Right forelimb (tissue), 1 donor: Measurements from ENCODE around the gene UNC119.

ENCODE experiments used
- DNase-seq: peaks from one replicate; pipeline ENCODE4 v3.0.0-alpha.2; 2018

Gene UNC119

DNA sequence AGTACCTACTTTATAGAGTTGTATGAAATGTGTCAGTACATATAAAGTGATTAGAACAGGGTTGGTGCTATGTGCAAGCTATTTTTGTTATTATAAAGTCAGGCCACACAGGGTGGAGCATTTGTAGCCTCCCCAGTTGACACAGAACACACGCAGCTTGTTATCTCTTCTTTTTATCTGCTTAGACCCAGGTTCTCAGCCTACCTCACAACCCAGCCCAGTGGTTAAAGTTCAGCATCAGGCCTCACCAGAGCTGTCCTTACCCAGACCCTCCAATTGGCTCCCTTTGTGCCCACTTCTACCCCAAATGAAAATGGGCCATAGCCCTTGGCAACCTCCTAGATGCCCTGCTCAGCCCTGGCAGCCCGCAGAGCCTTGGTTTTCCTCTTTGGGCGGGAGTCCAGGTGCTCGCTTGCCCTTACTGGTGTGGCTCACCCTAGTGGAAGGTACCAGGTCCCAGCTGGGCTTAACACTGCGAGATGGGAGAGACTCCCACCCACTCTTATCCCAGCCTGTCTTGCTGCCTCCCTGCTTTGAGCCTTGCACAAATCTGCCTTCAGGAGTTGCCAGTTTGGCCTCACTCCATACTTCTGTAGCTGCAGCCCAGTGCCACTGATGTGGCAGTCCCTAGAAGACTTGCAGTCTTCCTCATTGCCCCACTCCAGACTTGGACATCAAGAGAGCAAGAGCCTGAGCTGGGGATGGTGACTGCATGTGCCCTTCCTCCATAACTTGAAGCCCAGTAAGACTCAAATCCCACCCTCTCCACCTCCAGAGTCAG, 20.0 kb upstream of the UNC119 start:
- DNase-seq: no peak

- DNase-seq: peak; percentile 93
Observed at GRCh38 chr17:28571361-28572122, 19.1 kb upstream of the UNC119 start, which contains the start of gene PIGS. TSS of gene PIGS (minus strand) at chr17:28571524. CDS start at chr17:28571496, 28 bp downstream.

GRCh38 chr17:28570716-28571360, 18.4 kb upstream of the UNC119 start:
- DNase-seq: no peak

- DNase-seq: no peak
Observed at GRCh38 chr17:28569446-28569845, 17.0 kb upstream of the UNC119 start.

GRCh38 chr17:28567604-28568003, 15.2 kb upstream of the UNC119 start:
- no peak for DNase-seq

GRCh38 chr17:28563475-28563874, 11.1 kb upstream of the UNC119 start:
- no peak for DNase-seq

GRCh38 chr17:28555022-28555421, 2.6 kb upstream of the UNC119 start:
- DNase-seq: no peak

GRCh38 chr17:28554565-28554964, 2.1 kb upstream of the UNC119 start:
- no peak for DNase-seq

GRCh38 chr17:28553000-28553505, 629 bp upstream of the UNC119 start:
- no peak for DNase-seq

DNA sequence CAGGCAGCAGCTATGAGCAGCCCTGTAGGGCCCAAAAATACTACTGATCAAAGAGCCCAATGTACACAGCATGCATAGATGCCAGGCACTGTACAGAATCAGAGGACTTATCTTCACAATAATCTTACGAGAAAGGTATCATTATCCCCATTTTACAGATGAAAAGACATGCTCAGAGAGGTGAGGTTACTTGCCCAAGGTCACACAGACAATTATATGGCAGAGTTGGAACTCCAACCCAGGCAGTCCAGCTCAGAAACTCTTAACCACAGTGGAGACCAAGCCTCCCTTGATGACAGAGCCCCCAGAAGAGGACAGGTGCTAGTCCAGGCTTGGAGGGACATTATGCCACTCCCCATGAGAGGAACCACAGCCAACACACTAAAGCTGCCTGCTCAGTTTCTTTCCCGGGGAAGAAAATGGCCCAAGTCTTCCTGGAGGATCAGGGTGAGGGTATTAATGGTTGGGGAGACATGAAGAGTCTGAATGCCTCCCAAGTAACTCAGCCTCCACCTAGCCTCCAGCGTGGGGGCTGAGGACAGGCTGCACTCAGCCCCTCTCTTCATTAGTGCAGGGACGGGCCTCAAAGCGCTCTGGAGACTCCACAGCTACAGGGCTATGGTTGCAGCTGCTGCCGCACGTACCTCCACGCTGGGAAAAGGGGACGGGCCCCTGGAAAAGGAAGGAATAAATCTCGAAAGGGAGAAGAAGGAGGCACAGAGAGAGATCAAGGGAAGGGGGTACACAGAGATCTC, 826 bp downstream of the UNC119 start:
- DNase-seq: no peak

- DNase-seq: no peak
Observed at GRCh38 chr17:28550858-28551257, 1.6 kb downstream of the UNC119 start.

DNA sequence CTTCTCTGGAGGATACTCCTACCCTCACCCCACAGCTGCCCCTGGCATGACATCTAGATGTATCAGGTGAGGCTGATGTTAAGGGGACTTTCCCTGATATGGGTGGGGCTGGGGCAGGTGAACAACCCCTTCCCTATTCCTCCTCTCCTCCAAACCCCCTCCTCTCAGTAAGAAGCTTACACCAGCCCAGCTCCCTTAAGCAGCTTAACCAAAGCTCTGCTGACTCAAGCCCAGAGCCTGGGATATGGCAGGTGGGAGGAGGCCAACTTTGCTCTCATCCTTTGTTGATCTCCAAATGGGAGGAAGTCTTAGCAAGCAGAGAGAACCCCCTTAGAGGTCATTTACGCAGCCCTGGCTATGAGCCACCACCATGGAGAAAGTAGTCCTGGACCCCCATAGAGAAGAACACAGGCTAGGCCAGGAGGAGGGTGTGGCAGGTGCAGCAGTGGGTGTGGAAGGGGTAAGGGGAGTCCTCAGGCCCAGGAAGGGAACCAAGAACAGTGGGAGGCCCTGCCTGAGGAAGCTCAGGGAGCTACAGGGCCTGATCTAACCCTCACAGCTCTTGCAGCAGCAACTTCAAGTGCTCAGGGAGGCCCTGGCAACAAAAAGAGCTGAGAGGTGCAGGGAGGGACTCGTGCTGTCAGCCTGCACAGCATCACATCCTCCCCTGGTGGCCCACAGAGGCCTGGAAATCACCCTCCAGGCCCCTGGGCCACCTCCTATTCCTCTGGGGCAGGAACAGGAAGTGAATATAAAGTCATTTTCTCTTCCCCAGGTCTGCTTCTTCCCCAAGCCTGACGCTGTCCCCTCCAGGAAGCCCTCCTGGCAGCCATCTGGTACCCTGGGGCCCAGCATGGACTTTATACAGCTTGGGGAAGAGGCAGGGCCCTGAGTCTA, 2.9 kb downstream of the UNC119 start:
- no peak for DNase-seq

GRCh38 chr17:28548417-28549130, 3.9 kb downstream of the UNC119 start:
- DNase-seq: no peak

DNA sequence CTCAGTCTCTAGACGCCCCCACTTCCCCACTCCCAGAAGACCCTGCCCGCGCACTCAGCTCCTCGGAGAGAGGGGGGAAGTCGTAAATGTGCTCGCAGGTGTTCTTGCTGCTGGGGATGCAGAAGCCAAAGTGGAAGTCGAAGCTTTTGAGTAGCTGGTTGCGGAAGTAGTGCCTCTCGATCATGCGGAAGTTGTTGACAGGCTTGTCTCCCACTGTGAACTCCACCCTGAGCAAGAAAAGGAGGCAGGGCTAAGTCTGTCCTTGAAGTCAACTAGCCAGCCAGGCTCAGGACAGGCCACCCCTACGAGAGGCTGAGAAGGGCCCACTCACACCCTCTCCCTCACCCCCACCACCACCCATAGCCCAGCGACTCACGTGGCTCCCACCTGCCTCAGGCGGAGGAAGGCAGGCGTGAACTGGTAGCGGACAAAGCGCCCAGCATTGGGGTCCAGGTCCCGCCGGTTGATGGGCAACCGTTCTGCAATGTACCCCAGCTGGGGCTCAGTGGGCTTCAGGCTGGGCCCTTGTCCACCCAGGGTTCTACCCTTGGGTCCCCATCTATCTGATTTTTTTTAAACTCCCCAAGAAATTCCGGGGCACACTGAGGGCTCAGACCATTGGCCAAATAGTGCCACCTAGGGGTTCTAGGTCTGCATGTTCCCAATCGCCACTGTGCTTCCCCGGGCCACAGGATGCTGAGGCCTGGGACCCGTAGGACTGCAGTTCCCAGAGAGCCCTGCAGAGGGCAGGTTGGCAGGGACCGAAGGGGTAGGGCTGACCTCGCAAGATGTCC, 4.6 kb downstream of the UNC119 start:
- DNase-seq: peak; percentile 58

DNA sequence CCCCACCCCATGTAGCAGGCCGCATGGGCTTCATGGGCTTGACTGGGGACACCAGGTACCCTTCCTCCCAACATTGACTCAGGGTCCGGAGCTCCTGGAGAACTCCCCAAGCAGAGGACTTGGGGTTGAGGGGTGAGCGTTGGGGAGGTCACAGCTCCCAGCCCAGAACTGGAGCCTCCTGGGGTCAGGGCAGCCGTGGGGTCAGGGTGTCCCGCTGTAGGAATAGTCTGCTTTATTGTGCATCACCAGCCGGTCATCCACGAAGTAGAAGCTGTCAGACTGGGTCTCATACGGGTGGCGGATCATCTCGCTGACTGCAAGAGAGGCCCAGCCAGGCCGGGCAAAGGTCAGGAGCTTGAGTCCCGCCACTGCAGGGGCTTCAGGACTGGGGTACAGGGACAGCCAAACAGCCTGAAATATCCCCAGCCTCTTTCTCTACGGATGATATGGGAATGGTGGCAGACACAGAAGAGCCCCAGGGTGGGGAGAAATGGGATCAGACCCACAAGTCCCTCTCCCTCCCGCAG, 5.3 kb downstream of the UNC119 start:
- DNase-seq: no peak

DNA sequence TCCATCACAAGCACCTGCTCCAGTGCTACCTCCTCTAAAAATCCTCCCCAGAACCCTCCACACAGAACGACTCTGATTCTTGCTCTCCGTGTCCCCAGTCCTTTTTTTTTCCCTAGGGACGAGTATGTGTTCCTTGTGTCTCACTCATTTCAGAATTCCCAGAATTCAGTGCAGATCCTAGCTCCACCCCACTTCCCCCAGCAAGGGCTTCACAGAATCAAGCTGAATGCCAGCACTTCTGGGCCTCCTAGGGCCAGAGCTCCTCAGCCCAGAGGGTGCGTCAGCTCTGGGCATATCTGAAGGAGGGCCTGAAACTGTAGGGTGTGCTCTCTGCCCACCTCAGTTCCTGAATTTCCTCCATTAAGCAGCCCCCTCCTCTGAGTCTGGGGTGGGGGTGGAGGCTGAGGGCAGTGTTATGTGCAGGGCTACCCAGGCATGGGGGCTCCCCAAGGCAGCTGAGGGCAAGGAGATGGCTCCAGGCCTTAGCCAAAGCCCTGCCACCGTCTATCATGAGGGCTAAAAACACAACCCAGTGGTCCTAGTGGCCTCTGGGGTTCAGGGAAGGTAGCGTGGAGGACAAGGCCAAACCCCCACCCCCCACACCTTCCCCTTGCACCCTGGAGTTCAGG, 6.5 kb downstream of the UNC119 start:
- no peak for DNase-seq

DNA sequence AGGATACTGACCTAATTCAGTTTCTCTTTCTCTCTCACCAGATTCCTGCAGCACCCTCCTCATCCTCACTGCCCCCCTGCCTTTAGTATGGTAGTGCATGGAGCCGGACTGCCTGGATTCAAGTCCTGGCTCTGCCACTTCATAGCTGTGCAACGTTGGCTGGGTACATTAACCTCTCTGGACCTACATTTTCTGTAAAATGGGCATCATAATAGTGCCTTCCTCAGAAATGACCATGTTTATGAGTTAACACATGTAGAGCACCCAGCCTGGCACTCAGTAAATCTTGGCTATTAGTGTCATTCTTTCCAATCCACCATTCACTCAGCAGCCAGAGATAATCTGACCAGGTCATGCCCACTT, 7.3 kb downstream of the UNC119 start:
- DNase-seq: no peak

GRCh38 chr17:28544402-28545140, 7.9 kb downstream of the UNC119 start:
- DNase-seq: no peak

DNA sequence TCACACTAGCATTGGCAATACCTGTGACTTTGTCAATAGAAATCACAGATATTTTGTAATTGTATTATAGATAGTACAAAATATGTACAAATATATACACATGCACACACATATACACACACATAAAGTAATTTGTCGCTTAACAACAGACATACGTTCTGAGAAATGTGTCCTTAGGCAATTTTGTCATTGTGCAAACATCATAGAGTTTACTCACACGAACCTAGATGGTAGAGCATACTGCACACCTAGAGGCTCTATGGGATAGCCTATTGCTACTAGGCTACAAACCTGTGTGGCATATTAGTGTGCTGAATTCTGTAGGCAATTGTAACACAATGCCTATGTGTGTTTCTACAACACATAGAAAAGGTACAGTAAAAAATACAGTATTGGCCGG, 11.0 kb downstream of the UNC119 start:
- no peak for DNase-seq
